ENCODE data around the gene ARHGAP1.

ARHGAP1 gene

GRCh38 chr11:46692450-46692849, 8.0 kb downstream of the ARHGAP1 start:
- no peak for DNase-seq

GRCh38 chr11:46690702-46691101, 9.7 kb downstream of the ARHGAP1 start:
- no peak for DNase-seq

GRCh38 chr11:46686886-46687795, 13.3 kb downstream of the ARHGAP1 start:
- no peak for DNase-seq

- DNase-seq = no peak
These were observed 16.1 kb downstream of the ARHGAP1 start for GRCh38 chr11:46684367-46684766.

GRCh38 chr11:46682773-46683752, 17.4 kb downstream of the ARHGAP1 start:
- DNase-seq = no peak

- no peak for DNase-seq
These were observed 18.6 kb downstream of the ARHGAP1 start for GRCh38 chr11:46681814-46682213.

GRCh38 chr11:46680815-46681214, 19.6 kb downstream of the ARHGAP1 start:
- DNase-seq = no peak

- no peak for DNase-seq
These were observed 20.2 kb downstream of the ARHGAP1 start for GRCh38 chr11:46680164-46680760.

- DNase-seq = no peak
These were observed 20.9 kb downstream of the ARHGAP1 start for GRCh38 chr11:46679241-46680163.

GRCh38 chr11:46678741-46679130, 21.7 kb downstream of the ARHGAP1 start:
- DNase-seq = no peak

GRCh38 chr11:46677991-46678740, 22.3 kb downstream of the ARHGAP1 start:
- no peak for DNase-seq

GRCh38 chr11:46677169-46677568, 23.2 kb downstream of the ARHGAP1 start:
- no peak for DNase-seq

GRCh38 chr11:46676436-46677158, 23.8 kb downstream of the ARHGAP1 start:
- no peak for DNase-seq

GRCh38 chr11:46675949-46676348, 24.5 kb downstream of the ARHGAP1 start:
- DNase-seq = no peak

GRCh38 chr11:46675288-46675851, 25.0 kb downstream of the ARHGAP1 start:
- no peak for DNase-seq

- DNase-seq = peak; percentile 61
These were observed 25.7 kb downstream of the ARHGAP1 start for GRCh38 chr11:46674463-46675287.

GRCh38 chr11:46673713-46674462, 26.5 kb downstream of the ARHGAP1 start:
- no peak for DNase-seq

GRCh38 chr11:46672381-46672839, 28.0 kb downstream of the ARHGAP1 start:
- DNase-seq = no peak
